Measurements from ENCODE around the gene S100P.

The S100P gene

GRCh38 chr4:6742507-6742906, 48.8 kb downstream of the S100P start:
- DNase-seq (ENCODE audit: low read depth in 1 of 2, low spot score in 1 of 2): no peak
- in situ Hi-C loops (cut with HindIII; ENCODE audit: low pct_unique_long_range_greater_than_20kb, low sequenced_read_pairs): no loop called here
- TF ChIP-seq JUND (IDR thresholded peaks at IDR 0.05; ENCODE audit: low read depth): no peak

GRCh38 chr4:6742989-6743388, 49.3 kb downstream of the S100P start:
- in situ Hi-C loops (cut with HindIII; ENCODE audit: low pct_unique_long_range_greater_than_20kb, low sequenced_read_pairs): no loop called here
- TF ChIP-seq JUND (IDR thresholded peaks at IDR 0.05; ENCODE audit: low read depth): no peak
- DNase-seq (ENCODE audit: low read depth in 1 of 2, low spot score in 1 of 2): no peak

Measured in T47D (cell line).